SU-DHL-6 (cell line): ENCODE data around the gene ST14.
"Not testable (repeated sequence)": the region's sequence is repeated elsewhere in the genome, so short reads cannot be mapped to it uniquely, and the experiment has no call there.

ENCODE experiments used
- EZH2phosphoT487 ChIP-seq: fragments of 200-600 bp; sonication (generic), shearing (Covaris generic); conservative IDR thresholded peaks from 2 replicates; pipeline ENCODE4 v1.6.1; 2018; ENCODE audit warnings: mild to moderate bottlenecking, antibody characterized with exemption, low read length, moderate library complexity, mixed read lengths
- TF ChIP-seq, protein P1 (sequence below): fragments of 200-600 bp; sonication (generic); IDR thresholded peaks from one replicate; pipeline ENCODE4 v1.5.1; 2017; ENCODE audit warnings: antibody characterized with exemption, mild to moderate bottlenecking, low read length, moderate library complexity; ENCODE audit not compliant: insufficient read depth, poor library complexity, severe bottlenecking

DNA sequence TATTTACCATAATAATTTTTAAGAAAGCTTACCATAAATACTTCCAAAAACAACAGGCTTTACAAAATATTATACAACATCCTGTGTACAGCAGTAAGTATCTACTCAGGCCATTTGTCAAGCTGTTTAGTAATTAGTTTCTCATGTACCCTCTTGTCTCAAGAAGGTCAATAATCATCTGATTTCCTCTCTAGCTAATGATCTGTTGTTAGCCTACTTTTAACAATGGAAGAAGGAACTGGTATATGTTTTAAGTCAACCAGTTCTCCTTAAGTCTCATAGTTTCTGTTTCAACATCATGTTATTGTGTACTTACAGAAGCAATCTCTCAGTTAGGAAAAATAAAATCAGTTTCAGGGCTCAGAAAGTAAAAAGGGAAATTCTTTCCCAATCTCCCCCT lies 73.9 kb downstream of the ST14 start:
- TF ChIP-seq, protein P1, sequence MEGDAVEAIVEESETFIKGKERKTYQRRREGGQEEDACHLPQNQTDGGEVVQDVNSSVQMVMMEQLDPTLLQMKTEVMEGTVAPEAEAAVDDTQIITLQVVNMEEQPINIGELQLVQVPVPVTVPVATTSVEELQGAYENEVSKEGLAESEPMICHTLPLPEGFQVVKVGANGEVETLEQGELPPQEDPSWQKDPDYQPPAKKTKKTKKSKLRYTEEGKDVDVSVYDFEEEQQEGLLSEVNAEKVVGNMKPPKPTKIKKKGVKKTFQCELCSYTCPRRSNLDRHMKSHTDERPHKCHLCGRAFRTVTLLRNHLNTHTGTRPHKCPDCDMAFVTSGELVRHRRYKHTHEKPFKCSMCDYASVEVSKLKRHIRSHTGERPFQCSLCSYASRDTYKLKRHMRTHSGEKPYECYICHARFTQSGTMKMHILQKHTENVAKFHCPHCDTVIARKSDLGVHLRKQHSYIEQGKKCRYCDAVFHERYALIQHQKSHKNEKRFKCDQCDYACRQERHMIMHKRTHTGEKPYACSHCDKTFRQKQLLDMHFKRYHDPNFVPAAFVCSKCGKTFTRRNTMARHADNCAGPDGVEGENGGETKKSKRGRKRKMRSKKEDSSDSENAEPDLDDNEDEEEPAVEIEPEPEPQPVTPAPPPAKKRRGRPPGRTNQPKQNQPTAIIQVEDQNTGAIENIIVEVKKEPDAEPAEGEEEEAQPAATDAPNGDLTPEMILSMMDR, result not testable (repeated sequence)
- TF ChIP-seq EZH2phosphoT487, result not testable (repeated sequence)
